Hepatocyte (in vitro differentiated cells): ENCODE data around the gene MBD4. TPM values are rescaled to one million over a fixed set of nuclear protein-coding genes. Genes with fewer than 3 reads are reported as not detected.

ENCODE experiments used
- DNase-seq: peaks from one replicate; pipeline ENCODE4 v3.0.0-alpha.2; 2016; ENCODE audit warnings: low spot score
- H2AFZ ChIP-seq: fragments of 200-600 bp; sonication (generic); 2 replicates; pipeline ENCODE4 v1.6.0; 2016; ENCODE audit warnings: antibody characterized with exemption, mild to moderate bottlenecking
- H3K27ac ChIP-seq: fragments of 200-600 bp; sonication (generic); 2 replicates; pipeline ENCODE4 v1.5.1; 2016; ENCODE audit warnings: mild to moderate bottlenecking
- H3K27me3 ChIP-seq: fragments of 200-600 bp; sonication (generic); 2 replicates; pipeline ENCODE4 v1.6.1; 2016
- H3K36me3 ChIP-seq: fragments of 200-600 bp; sonication (generic); replicated peaks from 2 replicates; pipeline ENCODE4 v1.5.1; 2016; ENCODE audit warnings: low read depth; ENCODE audit not compliant: insufficient read depth
- H3K4me1 ChIP-seq: fragments of 200-600 bp; sonication (generic); 2 replicates; pipeline ENCODE4 v1.5.1; 2016; ENCODE audit warnings: mild to moderate bottlenecking, moderate library complexity; ENCODE audit not compliant: insufficient read depth
- H3K4me2 ChIP-seq: fragments of 200-600 bp; sonication (generic); 2 replicates; pipeline ENCODE4 v1.6.0; 2016
- H3K4me3 ChIP-seq: fragments of 200-600 bp; sonication (generic); 2 replicates; pipeline ENCODE4 v1.5.1; 2016; ENCODE audit warnings: mild to moderate bottlenecking
- H3K79me2 ChIP-seq: fragments of 200-600 bp; sonication (generic); 2 replicates; pipeline ENCODE4 v1.6.0; 2017; ENCODE audit warnings: mild to moderate bottlenecking
- H3K9me2 ChIP-seq: fragments of 200-600 bp; sonication (generic); replicated peaks from 2 replicates; pipeline ENCODE4 v1.6.0; 2017; ENCODE audit warnings: mild to moderate bottlenecking; ENCODE audit not compliant: insufficient read depth
- H3K9me3 ChIP-seq: fragments of 200-600 bp; sonication (generic); 2 replicates; pipeline ENCODE4 v1.5.1; 2016; ENCODE audit warnings: low read depth, mild to moderate bottlenecking
- H4K20me1 ChIP-seq: fragments of 200-600 bp; sonication (generic); 2 replicates; pipeline ENCODE4 v1.6.0; 2016; ENCODE audit warnings: mild to moderate bottlenecking; ENCODE audit not compliant: insufficient read depth, poor library complexity, severe bottlenecking
- CTCF ChIP-seq: fragments of 200-600 bp; sonication (generic); IDR thresholded peaks from 2 replicates; pipeline ENCODE4 v1.5.1; 2016; ENCODE audit warnings: antibody characterized with exemption, mild to moderate bottlenecking; ENCODE audit not compliant: poor library complexity
- EZH2 ChIP-seq: fragments of 200-600 bp; sonication (generic); IDR thresholded peaks from 2 replicates; pipeline ENCODE4 v1.6.1; 2016; ENCODE audit warnings: antibody characterized with exemption, mild to moderate bottlenecking, borderline replicate concordance
- EZH2phosphoT487 ChIP-seq: fragments of 200-600 bp; sonication (generic); IDR thresholded peaks from one replicate; pipeline ENCODE4 v1.6.1; 2018; ENCODE audit warnings: antibody characterized with exemption, mild to moderate bottlenecking, low read depth, moderate library complexity; ENCODE audit not compliant: unreplicated experiment, severe bottlenecking
- WGBS: methylation state at CpG from one replicate; pipeline ENCODE4 v1.1.6; 2016; ENCODE audit warnings: low lambda C conversion rate; ENCODE audit errors: missing lambda C conversion rate; 5-methylcytosine and 5-hydroxymethylcytosine counted together
- polyA plus RNA-seq: library from polyadenylated mRNA; unstranded; fragments of >200 nt; fragmentation: Nextera tagmentation; extraction: Ambion mirVana; gene quantifications from 2 replicates; pipeline ENCODE4 v1.2.1, GENCODE V29; 2016
- total RNA-seq: library from RNA; depleted of rRNA; stranded (reverse); fragments of >200 nt; gene quantifications from 2 replicates; pipeline ENCODE4 v1.2.3, GENCODE V29; 2014

Gene MBD4
- total and polyA plus RNA-seq, 2 experiments from 2014 or later, result 22.2 to 27.5 TPM

- DNase-seq, result peak; percentile 65
- Histone ChIP-seq H2AFZ (peak overlapping the region; percentile 51), H3K4me3 (peak overlapping the region; percentile 44), H3K79me2 (peaks cover 77% of the 10 kb centered on the region), H3K4me1 (peaks cover 13% of the 10 kb centered on the region), H3K4me2 (peak overlapping the region; percentile 80), H3K27me3 (no peaks in the 10 kb centered on the region), H3K9me2 (no peaks in the 10 kb centered on the region), H4K20me1 (no peaks in the 10 kb centered on the region), H3K27ac (peak overlapping the region; percentile 79), H3K9me3 (no peaks in the 10 kb centered on the region), H3K36me3 (no peaks in the 10 kb centered on the region)
- WGBS, result 1% methylated on average over 15 of the region's 17 CpGs
- TF ChIP-seq CTCF, result no peak
- no peak for TF ChIP-seq EZH2phosphoT487
- no peak for TF ChIP-seq EZH2
These were observed 427 bp downstream of the MBD4 start for GRCh38 chr3:129439226-129439816.

- Histone ChIP-seq H3K36me3 (no peaks in the 10 kb centered on the region), H4K20me1 (no peaks in the 10 kb centered on the region), H2AFZ (no peak overlapping the region), H3K4me1 (no peaks in the 10 kb centered on the region), H3K9me2 (no peaks in the 10 kb centered on the region), H3K79me2 (peaks cover 48% of the 10 kb centered on the region), H3K4me3 (no peak overlapping the region), H3K27me3 (no peaks in the 10 kb centered on the region), H3K27ac (no peak overlapping the region), H3K9me3 (no peaks in the 10 kb centered on the region), H3K4me2 (peak overlapping the region; percentile 23)
- no peak for DNase-seq
- TF ChIP-seq EZH2 (no peak), EZH2phosphoT487 (no peak), CTCF (peak; percentile 17)
- 100% methylated on average over 1 of the region's 1 CpG for WGBS
These were observed 4.4 kb downstream of the MBD4 start for GRCh38 chr3:129435367-129435766.

- Histone ChIP-seq H3K79me2 (peaks cover 45% of the 10 kb centered on the region), H3K36me3 (no peaks in the 10 kb centered on the region), H3K4me3 (no peak overlapping the region), H3K4me1 (no peaks in the 10 kb centered on the region), H4K20me1 (no peaks in the 10 kb centered on the region), H3K4me2 (no peak overlapping the region), H3K9me2 (no peaks in the 10 kb centered on the region), H2AFZ (no peak overlapping the region), H3K27ac (peak overlapping the region; percentile 36), H3K27me3 (no peaks in the 10 kb centered on the region), H3K9me3 (no peaks in the 10 kb centered on the region)
- no peak for TF ChIP-seq EZH2phosphoT487
- no peak for TF ChIP-seq CTCF
- TF ChIP-seq EZH2, result no peak
- 91% methylated on average over 1 of the region's 1 CpG for WGBS
- DNase-seq, result no peak
These were observed 5.6 kb downstream of the MBD4 start for GRCh38 chr3:129434140-129434539.
